ENCODE data around the gene GRHPR. TPM values are rescaled to one million over a fixed set of nuclear protein-coding genes. Genes with fewer than 3 reads are reported as not detected.

Gene GRHPR
- total RNA-seq, 2 donors from 2014 or later: 129 to 137 TPM

DNA sequence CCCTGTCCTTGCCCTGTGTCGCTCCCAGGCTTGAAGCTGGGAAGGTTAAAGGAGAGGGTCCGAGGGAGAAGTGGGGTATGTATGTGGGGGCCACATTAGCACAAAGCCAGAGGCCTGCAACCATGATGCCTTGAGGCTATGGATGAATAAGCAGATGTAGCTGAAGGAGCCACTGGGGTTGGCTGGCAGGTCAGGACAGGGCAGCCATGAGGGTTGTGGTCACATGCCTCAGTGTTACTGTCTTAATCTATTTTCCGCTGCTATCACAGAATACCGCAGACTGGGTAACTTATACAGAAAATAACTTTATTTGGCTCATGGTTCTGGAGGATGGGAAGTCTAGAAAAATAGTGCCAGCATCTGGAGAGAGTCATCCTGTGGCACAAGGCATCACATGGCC, 9.2 kb upstream of the GRHPR start:
- TF ChIP-seq, protein P1, sequence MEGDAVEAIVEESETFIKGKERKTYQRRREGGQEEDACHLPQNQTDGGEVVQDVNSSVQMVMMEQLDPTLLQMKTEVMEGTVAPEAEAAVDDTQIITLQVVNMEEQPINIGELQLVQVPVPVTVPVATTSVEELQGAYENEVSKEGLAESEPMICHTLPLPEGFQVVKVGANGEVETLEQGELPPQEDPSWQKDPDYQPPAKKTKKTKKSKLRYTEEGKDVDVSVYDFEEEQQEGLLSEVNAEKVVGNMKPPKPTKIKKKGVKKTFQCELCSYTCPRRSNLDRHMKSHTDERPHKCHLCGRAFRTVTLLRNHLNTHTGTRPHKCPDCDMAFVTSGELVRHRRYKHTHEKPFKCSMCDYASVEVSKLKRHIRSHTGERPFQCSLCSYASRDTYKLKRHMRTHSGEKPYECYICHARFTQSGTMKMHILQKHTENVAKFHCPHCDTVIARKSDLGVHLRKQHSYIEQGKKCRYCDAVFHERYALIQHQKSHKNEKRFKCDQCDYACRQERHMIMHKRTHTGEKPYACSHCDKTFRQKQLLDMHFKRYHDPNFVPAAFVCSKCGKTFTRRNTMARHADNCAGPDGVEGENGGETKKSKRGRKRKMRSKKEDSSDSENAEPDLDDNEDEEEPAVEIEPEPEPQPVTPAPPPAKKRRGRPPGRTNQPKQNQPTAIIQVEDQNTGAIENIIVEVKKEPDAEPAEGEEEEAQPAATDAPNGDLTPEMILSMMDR (IDR thresholded peaks at IDR 0.05): no peak
- Histone ChIP-seq H3K4me3 (no peak overlapping the region), H3K9me3 (no peaks in the 10 kb centered on the region), H3K36me3 (no peaks in the 10 kb centered on the region), H3K27me3 (no peaks in the 10 kb centered on the region), H3K4me1 (peaks cover 0 to 16% of the 10 kb centered on the region in 2 donors), H3K27ac (no peak overlapping the region)
- DNase-seq (ENCODE audit: low spot score): no peak

DNA sequence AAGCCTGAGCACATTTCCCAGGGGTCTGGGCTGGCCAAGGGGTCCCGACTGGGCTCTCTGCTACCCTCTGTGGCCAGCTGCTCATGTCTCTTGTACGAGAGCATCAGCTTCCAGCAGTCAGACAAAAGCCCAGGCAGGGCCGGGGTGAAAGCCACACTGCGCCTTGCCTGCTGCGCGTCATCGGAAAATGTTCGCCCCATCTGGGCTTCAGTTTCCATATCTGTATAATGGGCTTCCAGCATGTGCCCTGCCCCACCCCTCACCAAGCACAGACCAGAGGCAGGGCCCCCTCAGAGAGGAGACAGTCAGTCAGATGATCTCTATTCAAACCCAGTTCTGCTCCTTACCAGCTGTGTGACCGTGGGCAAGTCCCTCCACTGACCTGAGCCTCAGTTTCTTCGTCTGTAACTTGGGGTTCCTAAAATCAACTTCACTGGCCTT, 8.0 kb upstream of the GRHPR start:
- Histone ChIP-seq H3K9me3 (no peaks in the 10 kb centered on the region), H3K27me3 (no peaks in the 10 kb centered on the region), H3K36me3 (no peaks in the 10 kb centered on the region), H3K4me1 (peaks cover 0 to 16% of the 10 kb centered on the region in 2 donors), H3K27ac (peak overlapping the region in 1 of 2 donors; percentile 35), H3K4me3 (no peak overlapping the region)
- DNase-seq (ENCODE audit: low spot score): no peak
- TF ChIP-seq, protein P1 (IDR thresholded peaks at IDR 0.05): no peak

DNA sequence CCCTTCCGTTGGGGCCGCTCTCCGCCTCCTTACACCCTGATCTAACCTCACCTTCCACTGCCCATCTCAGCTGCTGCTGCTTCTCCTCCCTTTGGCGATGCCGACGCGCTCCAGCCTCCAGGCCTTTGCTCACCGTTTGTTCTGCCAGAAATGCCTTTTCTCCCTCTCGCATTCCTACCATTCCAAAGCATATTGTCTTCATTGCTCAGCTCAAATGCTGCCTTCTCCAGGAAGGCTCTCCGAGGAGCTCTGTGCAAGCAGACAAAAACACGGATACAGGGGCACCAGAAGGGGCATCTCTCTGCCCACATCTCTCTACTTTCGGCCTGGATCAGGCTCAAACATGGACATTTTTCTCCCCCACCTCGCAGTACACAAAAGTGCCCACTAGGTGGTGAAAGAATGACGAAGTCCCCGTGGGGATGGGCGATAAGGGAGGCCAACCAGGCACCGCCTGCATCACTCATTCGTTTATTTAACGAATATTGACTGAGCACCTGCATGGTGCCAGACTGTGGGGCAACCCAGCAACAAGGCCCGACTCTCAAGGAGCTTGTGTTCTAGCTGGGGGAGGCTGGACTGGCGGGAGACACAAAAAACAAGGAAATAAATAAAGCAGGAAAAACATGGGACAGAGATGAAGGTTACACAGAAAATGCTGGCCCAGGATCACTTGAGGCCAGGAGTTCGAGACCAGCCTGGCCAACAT, 7.3 kb upstream of the GRHPR start:
- H3K4me1 ChIP-seq: peaks cover 0 to 16% of the 10 kb centered on the region in 2 donors
- peak; percentile 68 for DNase-seq (ENCODE audit: low spot score)
- H3K27ac ChIP-seq: peak overlapping the region in 1 of 2 donors; percentile 35
- no peaks in the 10 kb centered on the region for H3K36me3 ChIP-seq
- TF ChIP-seq, protein P1 (IDR thresholded peaks at IDR 0.05): peak; percentile 88 to 89
- H3K27me3 ChIP-seq: no peaks in the 10 kb centered on the region
- no peaks in the 10 kb centered on the region for H3K9me3 ChIP-seq
- no peak overlapping the region for H3K4me3 ChIP-seq

DNA sequence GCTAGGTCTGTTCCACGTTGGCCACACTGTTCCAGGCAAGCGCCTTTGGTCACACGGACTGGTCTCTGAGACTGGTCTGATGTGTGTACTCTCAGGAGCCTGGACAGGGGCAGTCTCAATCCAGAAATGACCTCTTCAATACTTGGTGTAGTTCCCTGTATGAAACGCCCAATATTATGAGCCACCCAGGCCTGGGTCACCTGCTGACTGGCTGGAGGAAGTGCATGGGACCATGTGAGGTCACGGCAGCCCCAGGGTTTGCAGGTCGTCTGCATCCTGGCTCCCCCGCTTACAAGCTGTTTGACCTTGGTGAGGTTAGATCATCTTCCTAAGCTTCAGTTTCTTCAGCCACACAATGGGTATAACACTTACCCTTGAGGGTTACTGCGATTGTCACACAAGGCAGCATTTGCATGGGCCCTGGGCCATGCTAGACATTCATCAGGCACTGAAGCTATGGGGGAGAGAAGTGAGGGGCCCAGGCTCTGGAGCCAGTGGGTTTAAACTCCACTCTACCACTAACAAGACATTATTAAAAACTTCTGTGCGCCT, 5.2 kb upstream of the GRHPR start:
- H3K9me3 ChIP-seq: no peaks in the 10 kb centered on the region
- H3K27ac ChIP-seq: no peak overlapping the region
- no peaks in the 10 kb centered on the region for H3K36me3 ChIP-seq
- no peak for DNase-seq (ENCODE audit: low spot score)
- TF ChIP-seq, protein P1 (IDR thresholded peaks at IDR 0.05): no peak
- no peaks in the 10 kb centered on the region for H3K27me3 ChIP-seq
- H3K4me1 ChIP-seq: peaks cover 0 to 21% of the 10 kb centered on the region in 2 donors
- no peak overlapping the region for H3K4me3 ChIP-seq

DNA sequence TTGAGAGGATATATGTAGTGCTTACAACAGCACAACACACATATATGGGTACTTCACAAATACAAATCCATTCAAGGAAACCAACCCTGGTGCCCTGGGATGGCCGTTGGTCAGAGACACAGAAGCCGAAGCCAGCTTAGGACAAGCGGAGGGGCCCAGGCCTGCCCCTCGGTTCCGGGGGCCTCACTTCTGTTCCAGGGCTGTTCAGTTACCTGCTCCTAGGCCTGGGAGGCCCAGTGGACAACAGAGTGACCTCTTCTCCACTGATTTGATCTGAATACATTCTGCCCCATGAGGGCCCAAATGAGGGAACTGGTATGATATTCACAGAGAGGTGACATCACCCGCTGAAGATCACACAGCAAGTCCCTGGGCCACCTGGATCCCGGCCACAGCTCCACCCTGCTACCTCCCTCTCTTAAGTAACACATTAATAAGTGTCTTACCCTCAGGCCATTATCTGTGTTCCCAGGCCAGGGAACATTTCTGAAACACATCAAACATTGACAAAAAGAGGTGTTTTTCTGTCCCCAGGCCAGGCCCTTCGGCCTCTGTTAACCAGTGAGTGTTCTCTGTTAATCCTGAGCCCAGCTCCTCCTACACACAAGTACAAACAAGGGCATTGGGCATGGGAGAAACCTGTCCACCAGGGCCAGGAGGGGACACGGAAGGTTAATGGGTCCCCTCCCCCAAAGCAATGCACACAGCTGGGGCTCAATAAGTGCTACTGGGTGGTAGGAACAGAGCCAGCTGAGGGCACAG, 4.5 kb upstream of the GRHPR start:
- Histone ChIP-seq H3K27me3 (no peaks in the 10 kb centered on the region), H3K9me3 (no peaks in the 10 kb centered on the region), H3K27ac (no peak overlapping the region), H3K4me1 (peaks cover 0 to 16% of the 10 kb centered on the region in 2 donors), H3K36me3 (no peaks in the 10 kb centered on the region), H3K4me3 (no peak overlapping the region)
- TF ChIP-seq, protein P1 (IDR thresholded peaks at IDR 0.05): no peak
- no peak for DNase-seq (ENCODE audit: low spot score)

All from right atrium auricular region (tissue), 2 donors.